ENCODE data around the gene DPP9.

The DPP9 gene

DNA sequence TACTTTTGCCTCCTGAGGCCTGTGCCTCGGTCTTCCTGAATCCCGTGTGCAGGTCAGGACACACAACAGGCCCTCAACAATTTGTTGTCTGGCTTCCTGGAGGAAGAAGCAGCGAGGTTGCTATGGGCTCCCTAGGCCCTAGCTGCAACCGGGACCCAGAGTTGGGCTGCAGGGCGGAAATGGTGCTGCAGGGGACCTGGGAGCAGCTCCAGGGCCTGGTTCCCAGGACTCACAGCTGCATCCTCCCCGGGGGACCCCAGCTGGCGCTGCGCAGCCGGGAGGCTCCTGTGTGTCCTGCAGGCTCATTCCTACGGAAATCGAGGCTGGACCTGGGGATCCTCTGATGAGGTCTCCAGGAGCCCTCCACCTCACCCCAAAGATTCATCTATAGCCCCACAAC is 85.3 kb downstream of the DPP9 start:
- H3K27ac ChIP-seq = peak overlapping the region in 1 of 2 donors; percentile 34
- intact Hi-C loops (cut with DNase I; ENCODE audit: low total_unique reads) = loop anchor here (5.0 kb wide), 2 partner anchors 61 to 81 kb away; partner anchors contain the start of gene SEMA6B
- no peak overlapping the region for H3K4me3 ChIP-seq

DNA sequence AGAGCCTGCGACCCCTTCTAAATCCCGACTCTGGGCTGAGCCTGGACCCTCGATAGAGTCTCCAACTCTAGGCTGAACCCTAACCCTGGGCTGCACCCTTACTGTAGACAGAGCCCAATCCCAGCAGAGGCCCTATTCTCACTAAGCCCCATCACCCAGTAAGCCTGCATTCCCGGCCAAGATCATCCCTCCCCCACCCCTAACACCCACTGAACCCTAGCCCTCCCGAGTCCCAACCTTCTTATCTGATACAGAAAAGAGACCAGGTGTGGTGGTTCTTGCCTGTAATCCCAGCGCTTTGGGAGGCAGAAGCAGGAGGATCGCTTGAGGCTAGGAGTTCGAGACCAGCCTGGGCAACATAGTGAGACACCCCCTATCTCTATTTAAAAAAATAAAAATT is 86.9 kb downstream of the DPP9 start:
- intact Hi-C loops (cut with DNase I; ENCODE audit: low total_unique reads) = loop anchor here (5.0 kb wide), 2 partner anchors 59 to 79 kb away; partner anchors contain the start of gene SEMA6B
- no peak for DNase-seq
- peak overlapping the region in 1 of 2 donors; percentile 53 for H3K4me3 ChIP-seq
- peaks cover 0 to 34% (median 25%) of the 10 kb centered on the region in 4 donors for H3K4me1 ChIP-seq
- H3K9me3 ChIP-seq = no peaks in the 10 kb centered on the region
- no peaks in the 10 kb centered on the region for H3K36me3 ChIP-seq
- peaks cover 0 to 29% of the 10 kb centered on the region in 2 donors for H3K27me3 ChIP-seq
- no peak overlapping the region for H3K27ac ChIP-seq
- TF ChIP-seq, protein P1, sequence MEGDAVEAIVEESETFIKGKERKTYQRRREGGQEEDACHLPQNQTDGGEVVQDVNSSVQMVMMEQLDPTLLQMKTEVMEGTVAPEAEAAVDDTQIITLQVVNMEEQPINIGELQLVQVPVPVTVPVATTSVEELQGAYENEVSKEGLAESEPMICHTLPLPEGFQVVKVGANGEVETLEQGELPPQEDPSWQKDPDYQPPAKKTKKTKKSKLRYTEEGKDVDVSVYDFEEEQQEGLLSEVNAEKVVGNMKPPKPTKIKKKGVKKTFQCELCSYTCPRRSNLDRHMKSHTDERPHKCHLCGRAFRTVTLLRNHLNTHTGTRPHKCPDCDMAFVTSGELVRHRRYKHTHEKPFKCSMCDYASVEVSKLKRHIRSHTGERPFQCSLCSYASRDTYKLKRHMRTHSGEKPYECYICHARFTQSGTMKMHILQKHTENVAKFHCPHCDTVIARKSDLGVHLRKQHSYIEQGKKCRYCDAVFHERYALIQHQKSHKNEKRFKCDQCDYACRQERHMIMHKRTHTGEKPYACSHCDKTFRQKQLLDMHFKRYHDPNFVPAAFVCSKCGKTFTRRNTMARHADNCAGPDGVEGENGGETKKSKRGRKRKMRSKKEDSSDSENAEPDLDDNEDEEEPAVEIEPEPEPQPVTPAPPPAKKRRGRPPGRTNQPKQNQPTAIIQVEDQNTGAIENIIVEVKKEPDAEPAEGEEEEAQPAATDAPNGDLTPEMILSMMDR (IDR thresholded peaks at IDR 0.05) = no peak

More for the DNA sequence above, 85.3 kb downstream of the DPP9 start:
- TF ChIP-seq, protein P1 (IDR thresholded peaks at IDR 0.05) = no peak
- DNase-seq = no peak
- Histone ChIP-seq H3K9me3 (no peaks in the 10 kb centered on the region), H3K36me3 (no peaks in the 10 kb centered on the region), H3K27me3 (peaks cover 0 to 27% of the 10 kb centered on the region in 2 donors), H3K4me1 (peaks cover 0 to 34% (median 25%) of the 10 kb centered on the region in 4 donors)

DNA sequence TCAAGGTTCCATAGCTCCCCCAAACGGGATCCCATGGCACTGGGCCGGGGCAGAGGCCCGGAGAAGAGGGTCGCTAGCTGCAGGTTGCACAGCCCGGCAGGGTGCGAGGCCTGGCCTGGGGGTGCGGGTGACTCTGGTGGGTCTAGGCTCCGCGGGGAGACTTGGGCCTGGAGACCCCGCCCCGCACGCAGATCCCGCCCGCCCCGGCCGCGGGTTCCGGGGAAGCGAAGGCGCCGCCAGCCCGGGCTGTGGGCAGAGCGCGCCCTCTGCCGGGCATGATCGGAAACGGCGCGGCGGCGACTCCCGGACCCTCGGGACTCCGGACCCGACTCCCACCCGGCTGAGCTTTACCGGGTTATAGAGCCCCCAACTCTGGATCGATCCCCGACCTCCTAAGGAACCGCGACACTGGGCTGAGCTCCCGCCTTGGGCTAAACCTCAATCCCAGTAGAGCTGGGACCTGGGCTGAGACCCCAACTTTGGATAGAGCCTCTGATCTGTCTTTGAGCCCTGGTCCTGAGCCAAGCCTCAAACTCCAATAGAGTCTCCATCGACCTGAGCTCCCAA is 87.4 kb downstream of the DPP9 start:
- Histone ChIP-seq H3K27ac (no peak overlapping the region), H3K9me3 (no peaks in the 10 kb centered on the region), H3K36me3 (no peaks in the 10 kb centered on the region), H3K4me1 (peaks cover 0 to 34% (median 25%) of the 10 kb centered on the region in 4 donors), H3K27me3 (peaks cover 0 to 29% of the 10 kb centered on the region in 2 donors), H3K4me3 (peak overlapping the region; percentile 43 to 53)
- TF ChIP-seq, protein P1 (IDR thresholded peaks at IDR 0.05) = peak; percentile 82 to 93
- DNase-seq = no peak
- intact Hi-C loops (cut with DNase I; ENCODE audit: low total_unique reads) = loop anchor here (5.0 kb wide), 2 partner anchors 59 to 79 kb away; partner anchors contain the start of gene SEMA6B

DNA sequence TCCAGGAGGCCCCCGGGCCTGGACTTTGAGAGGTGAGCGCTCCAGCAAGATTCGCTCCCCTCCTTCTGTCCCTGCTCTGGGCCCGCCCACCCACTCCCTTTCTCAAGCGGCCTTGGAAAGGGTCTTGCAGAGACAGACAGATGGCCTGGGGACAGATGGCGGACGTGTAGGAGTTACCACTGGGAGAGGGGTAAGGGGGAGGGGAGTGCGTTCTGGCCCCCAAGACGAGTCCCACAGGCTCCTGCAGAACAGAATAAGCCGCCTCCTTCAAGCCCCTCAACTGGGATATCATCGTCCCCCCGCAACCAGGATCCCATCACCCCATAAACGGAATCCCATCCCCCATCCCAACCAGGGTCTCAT is 87.9 kb downstream of the DPP9 start:
- intact Hi-C loops (cut with DNase I; ENCODE audit: low total_unique reads) = loop anchor here (5.0 kb wide), 2 partner anchors 58 to 78 kb away; partner anchors contain the start of gene SEMA6B

GRCh38 chr19:4633140-4633967 is 90.3 kb downstream of the DPP9 start:
- peaks cover 0 to 33% of the 10 kb centered on the region in 2 donors for H3K27me3 ChIP-seq
- H3K4me1 ChIP-seq = peaks cover 0 to 19% (median 14%) of the 10 kb centered on the region in 4 donors
- TF ChIP-seq, protein P1 (IDR thresholded peaks at IDR 0.05) = peak; percentile 49 to 54
- no peaks in the 10 kb centered on the region for H3K9me3 ChIP-seq
- DNase-seq = peak in 1 of 2 donors; percentile 42
- no peaks in the 10 kb centered on the region for H3K36me3 ChIP-seq
- H3K27ac ChIP-seq = no peak overlapping the region
- no peak overlapping the region for H3K4me3 ChIP-seq
- intact Hi-C loops (cut with DNase I; ENCODE audit: low total_unique reads) = no loop called here

More for the DNA sequence above, 87.9 kb downstream of the DPP9 start:
- TF ChIP-seq, protein P1 (IDR thresholded peaks at IDR 0.05) = no peak
- H3K36me3 ChIP-seq = no peaks in the 10 kb centered on the region
- H3K9me3 ChIP-seq = no peaks in the 10 kb centered on the region
- peaks cover 0 to 29% of the 10 kb centered on the region in 2 donors for H3K27me3 ChIP-seq
- H3K27ac ChIP-seq = no peak overlapping the region
- no peak for DNase-seq
- peaks cover 0 to 34% (median 25%) of the 10 kb centered on the region in 4 donors for H3K4me1 ChIP-seq
- peak overlapping the region; percentile 43 to 53 for H3K4me3 ChIP-seq
